Measurements from ENCODE around the gene CDK6. TPM values are rescaled to one million over a fixed set of nuclear protein-coding genes. Genes with fewer than 3 reads are reported as not detected.

CDK6 gene
- total and polyA plus RNA-seq, 4 donors: 3.3 to 35.0 (median 12.0) TPM

GRCh38 chr7:92848851-92849250, 12.5 kb upstream of the CDK6 start (continued):
- TF ChIP-seq, protein P1, sequence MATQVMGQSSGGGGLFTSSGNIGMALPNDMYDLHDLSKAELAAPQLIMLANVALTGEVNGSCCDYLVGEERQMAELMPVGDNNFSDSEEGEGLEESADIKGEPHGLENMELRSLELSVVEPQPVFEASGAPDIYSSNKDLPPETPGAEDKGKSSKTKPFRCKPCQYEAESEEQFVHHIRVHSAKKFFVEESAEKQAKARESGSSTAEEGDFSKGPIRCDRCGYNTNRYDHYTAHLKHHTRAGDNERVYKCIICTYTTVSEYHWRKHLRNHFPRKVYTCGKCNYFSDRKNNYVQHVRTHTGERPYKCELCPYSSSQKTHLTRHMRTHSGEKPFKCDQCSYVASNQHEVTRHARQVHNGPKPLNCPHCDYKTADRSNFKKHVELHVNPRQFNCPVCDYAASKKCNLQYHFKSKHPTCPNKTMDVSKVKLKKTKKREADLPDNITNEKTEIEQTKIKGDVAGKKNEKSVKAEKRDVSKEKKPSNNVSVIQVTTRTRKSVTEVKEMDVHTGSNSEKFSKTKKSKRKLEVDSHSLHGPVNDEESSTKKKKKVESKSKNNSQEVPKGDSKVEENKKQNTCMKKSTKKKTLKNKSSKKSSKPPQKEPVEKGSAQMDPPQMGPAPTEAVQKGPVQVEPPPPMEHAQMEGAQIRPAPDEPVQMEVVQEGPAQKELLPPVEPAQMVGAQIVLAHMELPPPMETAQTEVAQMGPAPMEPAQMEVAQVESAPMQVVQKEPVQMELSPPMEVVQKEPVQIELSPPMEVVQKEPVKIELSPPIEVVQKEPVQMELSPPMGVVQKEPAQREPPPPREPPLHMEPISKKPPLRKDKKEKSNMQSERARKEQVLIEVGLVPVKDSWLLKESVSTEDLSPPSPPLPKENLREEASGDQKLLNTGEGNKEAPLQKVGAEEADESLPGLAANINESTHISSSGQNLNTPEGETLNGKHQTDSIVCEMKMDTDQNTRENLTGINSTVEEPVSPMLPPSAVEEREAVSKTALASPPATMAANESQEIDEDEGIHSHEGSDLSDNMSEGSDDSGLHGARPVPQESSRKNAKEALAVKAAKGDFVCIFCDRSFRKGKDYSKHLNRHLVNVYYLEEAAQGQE (IDR thresholded peaks at IDR 0.05): no peak
- TF ChIP-seq ATF3 (IDR thresholded peaks at IDR 0.05): no peak
- no peak for TF ChIP-seq RAD21 (IDR thresholded peaks at IDR 0.05)

DNA sequence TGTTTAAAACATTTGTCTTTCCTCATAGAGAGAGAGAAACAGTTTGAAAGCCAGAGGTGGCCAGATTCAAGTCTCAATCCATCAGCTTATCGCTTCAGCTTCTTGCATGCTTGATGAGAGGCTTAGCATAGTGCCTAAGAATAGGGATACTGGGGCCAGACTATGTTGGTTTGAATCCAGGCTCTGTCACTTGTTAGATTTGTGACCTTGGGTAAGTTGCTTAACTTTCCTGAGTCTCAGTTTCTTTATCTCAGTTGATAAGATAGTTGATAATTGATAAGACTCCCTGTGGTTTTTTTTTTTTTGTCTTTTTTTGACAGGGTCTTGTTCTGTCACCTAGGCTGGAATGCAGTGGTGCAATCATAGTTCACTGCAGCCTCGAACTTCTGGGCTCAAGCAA, 12.1 kb upstream of the CDK6 start:
- Histone ChIP-seq H3K36me3 (ENCODE audit: control insufficient read depth in 4 of 4, insufficient read depth in 3 of 4, low read depth in 1 of 4, low read length in 3 of 4) (no peaks in the 10 kb centered on the region), H3K4me3 (ENCODE audit: low read depth in 1 of 3, low read length in 3 of 3) (no peak overlapping the region), H3K27ac (ENCODE audit: low read depth in 1 of 2, low read length in 2 of 2) (no peak overlapping the region), H3K9ac (ENCODE audit: low read depth in 1 of 2, low read length in 2 of 2) (no peak overlapping the region), H3K9me3 (ENCODE audit: control insufficient read depth in 4 of 4, low read length in 3 of 4) (no peaks in the 10 kb centered on the region), H3K27me3 (ENCODE audit: control insufficient read depth in 4 of 4, insufficient read depth in 4 of 4, low read length in 3 of 4) (no peaks in the 10 kb centered on the region), H3K4me1 (ENCODE audit: control insufficient read depth in 4 of 4, insufficient read depth in 4 of 4, low read length in 3 of 4) (no peaks in the 10 kb centered on the region)
- 67% methylated on average over 2 of the region's 2 CpGs for WGBS
- DNase-seq (ENCODE audit: low spot score): no peak
- TF ChIP-seq MAX (IDR thresholded peaks at IDR 0.05) (no peak), JUND (IDR thresholded peaks at IDR 0.05) (no peak), RXRA (IDR thresholded peaks at IDR 0.05) (no peak), ATF3 (IDR thresholded peaks at IDR 0.05) (no peak), EGR1 (IDR thresholded peaks at IDR 0.05; ENCODE audit: low read depth in 2 of 2) (no peak), HNF4G (IDR thresholded peaks at IDR 0.05) (no peak), TAF1 (conservative IDR thresholded peaks at IDR 0.05) (no peak), HNF4A (conservative IDR thresholded peaks at IDR 0.05) (no peak), FOXA2 (IDR thresholded peaks at IDR 0.05) (no peak), GABPA (IDR thresholded peaks at IDR 0.05 in 1 of 2, conservative IDR thresholded peaks at IDR 0.05 in 1 of 2) (no peak), RAD21 (IDR thresholded peaks at IDR 0.05) (no peak), FOXA1 (IDR thresholded peaks at IDR 0.05) (no peak), SP1 (IDR thresholded peaks at IDR 0.05) (no peak), NR2F2 (IDR thresholded peaks at IDR 0.05) (no peak), YY1 (IDR thresholded peaks at IDR 0.05) (no peak)
- TF ChIP-seq, protein P2, sequence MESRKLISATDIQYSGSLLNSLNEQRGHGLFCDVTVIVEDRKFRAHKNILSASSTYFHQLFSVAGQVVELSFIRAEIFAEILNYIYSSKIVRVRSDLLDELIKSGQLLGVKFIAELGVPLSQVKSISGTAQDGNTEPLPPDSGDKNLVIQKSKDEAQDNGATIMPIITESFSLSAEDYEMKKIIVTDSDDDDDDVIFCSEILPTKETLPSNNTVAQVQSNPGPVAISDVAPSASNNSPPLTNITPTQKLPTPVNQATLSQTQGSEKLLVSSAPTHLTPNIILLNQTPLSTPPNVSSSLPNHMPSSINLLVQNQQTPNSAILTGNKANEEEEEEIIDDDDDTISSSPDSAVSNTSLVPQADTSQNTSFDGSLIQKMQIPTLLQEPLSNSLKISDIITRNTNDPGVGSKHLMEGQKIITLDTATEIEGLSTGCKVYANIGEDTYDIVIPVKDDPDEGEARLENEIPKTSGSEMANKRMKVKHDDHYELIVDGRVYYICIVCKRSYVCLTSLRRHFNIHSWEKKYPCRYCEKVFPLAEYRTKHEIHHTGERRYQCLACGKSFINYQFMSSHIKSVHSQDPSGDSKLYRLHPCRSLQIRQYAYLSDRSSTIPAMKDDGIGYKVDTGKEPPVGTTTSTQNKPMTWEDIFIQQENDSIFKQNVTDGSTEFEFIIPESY (IDR thresholded peaks at IDR 0.05): no peak
- TF ChIP-seq, protein P1 (IDR thresholded peaks at IDR 0.05): no peak
- TF ChIP-seq, protein P3, sequence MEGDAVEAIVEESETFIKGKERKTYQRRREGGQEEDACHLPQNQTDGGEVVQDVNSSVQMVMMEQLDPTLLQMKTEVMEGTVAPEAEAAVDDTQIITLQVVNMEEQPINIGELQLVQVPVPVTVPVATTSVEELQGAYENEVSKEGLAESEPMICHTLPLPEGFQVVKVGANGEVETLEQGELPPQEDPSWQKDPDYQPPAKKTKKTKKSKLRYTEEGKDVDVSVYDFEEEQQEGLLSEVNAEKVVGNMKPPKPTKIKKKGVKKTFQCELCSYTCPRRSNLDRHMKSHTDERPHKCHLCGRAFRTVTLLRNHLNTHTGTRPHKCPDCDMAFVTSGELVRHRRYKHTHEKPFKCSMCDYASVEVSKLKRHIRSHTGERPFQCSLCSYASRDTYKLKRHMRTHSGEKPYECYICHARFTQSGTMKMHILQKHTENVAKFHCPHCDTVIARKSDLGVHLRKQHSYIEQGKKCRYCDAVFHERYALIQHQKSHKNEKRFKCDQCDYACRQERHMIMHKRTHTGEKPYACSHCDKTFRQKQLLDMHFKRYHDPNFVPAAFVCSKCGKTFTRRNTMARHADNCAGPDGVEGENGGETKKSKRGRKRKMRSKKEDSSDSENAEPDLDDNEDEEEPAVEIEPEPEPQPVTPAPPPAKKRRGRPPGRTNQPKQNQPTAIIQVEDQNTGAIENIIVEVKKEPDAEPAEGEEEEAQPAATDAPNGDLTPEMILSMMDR (IDR thresholded peaks at IDR 0.05; ENCODE audit: low read depth, low read length, missing input control): no peak

All from liver (tissue), 9 donors.